Mesangial cell (primary cell): ENCODE data around the gene FAM131A. TPM values are rescaled to one million over a fixed set of nuclear protein-coding genes. Genes with fewer than 3 reads are reported as not detected.

Experiments
- total RNA-seq: library from RNA; depleted of rRNA; stranded (reverse); fragments of >200 nt; gene quantifications from 2 replicates; pipeline ENCODE4 v1.2.3, GENCODE V29; 2015

FAM131A gene, protein sequence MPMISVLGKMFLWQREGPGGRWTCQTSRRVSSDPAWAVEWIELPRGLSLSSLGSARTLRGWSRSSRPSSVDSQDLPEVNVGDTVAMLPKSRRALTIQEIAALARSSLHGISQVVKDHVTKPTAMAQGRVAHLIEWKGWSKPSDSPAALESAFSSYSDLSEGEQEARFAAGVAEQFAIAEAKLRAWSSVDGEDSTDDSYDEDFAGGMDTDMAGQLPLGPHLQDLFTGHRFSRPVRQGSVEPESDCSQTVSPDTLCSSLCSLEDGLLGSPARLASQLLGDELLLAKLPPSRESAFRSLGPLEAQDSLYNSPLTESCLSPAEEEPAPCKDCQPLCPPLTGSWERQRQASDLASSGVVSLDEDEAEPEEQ
- total RNA-seq: 15.6 and 19.6 TPM in 2 replicates

DNA sequence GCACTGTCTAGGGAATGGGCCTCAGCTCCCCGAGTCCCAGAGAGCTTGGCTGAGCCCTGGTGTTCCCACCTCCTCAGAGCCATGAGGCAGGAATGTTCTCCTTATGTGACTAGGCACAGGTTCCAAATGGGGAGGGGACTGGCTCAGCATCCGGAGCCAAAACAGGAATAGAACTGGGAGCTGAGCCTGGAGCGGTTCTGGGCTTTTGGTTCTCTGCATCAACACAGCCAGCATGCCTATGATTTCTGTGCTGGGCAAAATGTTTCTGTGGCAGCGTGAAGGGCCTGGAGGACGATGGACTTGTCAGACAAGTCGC is at the start of gene FAM131A:
FAM131A (plus strand) TSS at position 202 of the 316 bp plus-strand sequence; CDS start at position 233, 31 bp downstream.

DNA sequence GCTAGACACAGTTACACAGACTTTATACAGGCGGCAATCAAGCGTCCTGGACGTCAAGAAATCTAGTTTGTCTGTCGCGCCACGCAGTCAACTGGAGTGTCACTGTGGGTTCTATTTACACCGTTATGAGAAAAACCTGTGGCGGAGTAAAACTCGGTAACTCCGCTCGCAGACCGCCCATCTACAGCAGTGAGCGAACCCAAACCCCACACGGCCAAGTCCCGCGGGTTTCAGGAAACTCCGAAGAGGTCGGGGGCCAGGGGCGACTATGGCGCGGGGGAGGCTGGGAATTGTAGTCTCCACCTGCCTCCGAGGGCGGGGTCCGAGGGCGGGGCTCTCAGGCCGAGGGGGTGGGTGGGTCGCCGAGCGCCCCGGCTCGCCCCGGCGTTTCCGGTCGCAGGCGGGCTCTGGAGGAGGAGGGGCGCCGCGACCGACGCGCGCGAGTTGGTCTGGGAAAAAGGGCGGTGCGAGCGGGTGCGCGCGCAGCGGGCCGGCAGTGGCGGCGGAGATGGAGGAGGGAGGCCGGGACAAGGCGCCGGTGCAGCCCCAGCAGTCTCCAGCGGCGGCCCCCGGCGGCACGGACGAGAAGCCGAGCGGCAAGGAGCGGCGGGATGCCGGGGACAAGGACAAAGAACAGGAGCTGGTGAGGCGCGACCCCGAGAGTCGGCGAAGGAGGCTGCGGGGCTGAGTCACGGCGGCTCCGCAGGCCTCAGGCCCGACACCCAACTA is 38.5 kb upstream of the FAM131A start, which contains the start of gene PSMD2:
PSMD2 (plus strand) TSS at position 483 of the 729 bp plus-strand sequence; CDS start at position 509, 26 bp downstream.

DNA sequence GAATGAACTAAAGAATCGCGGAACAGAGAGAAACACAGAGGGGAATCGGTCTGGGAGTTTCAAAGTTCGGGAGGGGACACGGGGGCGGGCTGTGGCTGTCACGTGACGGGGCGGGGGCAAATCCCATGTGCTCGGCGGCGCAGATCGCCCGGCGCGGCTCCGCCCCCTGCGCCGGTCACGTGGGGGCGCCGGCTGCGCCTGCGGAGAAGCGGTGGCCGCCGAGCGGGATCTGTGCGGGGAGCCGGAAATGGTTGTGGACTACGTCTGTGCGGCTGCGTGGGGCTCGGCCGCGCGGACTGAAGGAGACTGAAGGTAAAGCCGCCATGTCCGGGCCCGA is 23.1 kb upstream of the FAM131A start, which contains the start of gene EIF4G1:
EIF4G1 (plus strand) TSS at position 244 of the 337 bp plus-strand sequence. CDS start 1,191 bp downstream, outside the sequence.

DNA sequence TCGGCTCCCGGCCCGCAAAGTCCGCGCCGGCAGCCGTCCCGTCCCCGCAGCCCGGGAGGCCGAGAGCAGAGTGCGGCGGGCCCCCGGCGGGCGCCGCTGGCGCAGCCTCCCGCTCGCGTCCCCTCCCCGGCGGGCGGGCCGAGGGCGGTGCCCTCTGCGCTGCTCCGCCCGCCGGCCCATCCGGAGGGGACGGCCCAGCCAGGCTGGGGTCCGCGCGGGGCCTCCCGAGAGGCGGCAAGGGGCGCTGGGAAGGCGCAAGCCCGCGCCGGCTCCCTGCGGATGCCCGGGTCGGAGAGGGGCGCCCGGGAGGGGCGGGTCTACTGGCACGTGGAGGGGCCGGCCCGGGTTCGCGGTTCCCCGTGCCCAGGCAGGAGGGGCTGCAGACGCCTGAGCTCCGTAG is 24.1 kb downstream of the FAM131A start, which contains the start of the genes CLCN2 and POLR2H:
CLCN2 (minus strand) TSS at position 74 of the 400 bp plus-strand sequence. CDS start 126 bp downstream, outside the sequence.
POLR2H (plus strand) TSS at position 179 of the 400 bp plus-strand sequence. CDS start 1,783 bp downstream, outside the sequence.

DNA sequence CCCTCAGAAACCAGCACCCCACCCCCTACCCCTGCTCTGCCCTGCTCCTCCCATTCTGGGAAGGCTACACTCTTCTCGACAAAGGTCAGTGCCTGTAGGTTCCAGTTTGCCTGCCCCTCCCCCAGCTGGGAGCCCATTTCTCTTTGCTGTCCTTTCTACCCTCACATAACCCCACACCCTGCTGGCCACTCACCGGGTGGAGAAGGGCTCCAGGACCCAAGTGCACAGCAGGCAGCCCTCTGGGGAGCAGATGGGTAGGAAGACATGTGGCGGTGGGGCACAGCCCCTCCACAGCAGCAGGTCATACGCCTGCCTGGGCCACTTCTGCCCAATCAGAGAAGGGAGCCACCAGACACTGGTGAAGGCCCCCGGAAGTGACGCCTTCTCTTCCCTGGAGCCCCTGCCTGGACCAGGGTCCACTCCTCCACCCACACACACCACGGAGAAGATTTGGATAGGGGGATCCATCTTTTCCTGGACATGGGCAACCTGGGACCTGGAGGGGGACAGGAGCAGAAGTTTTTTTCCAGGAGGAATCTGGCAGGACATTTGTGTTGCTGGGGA is 40.6 kb downstream of the FAM131A start, which contains the start of gene THPO:
THPO (minus strand) TSS at position 326 of the 564 bp plus-strand sequence. CDS start 1,948 bp downstream, outside the sequence.

DNA sequence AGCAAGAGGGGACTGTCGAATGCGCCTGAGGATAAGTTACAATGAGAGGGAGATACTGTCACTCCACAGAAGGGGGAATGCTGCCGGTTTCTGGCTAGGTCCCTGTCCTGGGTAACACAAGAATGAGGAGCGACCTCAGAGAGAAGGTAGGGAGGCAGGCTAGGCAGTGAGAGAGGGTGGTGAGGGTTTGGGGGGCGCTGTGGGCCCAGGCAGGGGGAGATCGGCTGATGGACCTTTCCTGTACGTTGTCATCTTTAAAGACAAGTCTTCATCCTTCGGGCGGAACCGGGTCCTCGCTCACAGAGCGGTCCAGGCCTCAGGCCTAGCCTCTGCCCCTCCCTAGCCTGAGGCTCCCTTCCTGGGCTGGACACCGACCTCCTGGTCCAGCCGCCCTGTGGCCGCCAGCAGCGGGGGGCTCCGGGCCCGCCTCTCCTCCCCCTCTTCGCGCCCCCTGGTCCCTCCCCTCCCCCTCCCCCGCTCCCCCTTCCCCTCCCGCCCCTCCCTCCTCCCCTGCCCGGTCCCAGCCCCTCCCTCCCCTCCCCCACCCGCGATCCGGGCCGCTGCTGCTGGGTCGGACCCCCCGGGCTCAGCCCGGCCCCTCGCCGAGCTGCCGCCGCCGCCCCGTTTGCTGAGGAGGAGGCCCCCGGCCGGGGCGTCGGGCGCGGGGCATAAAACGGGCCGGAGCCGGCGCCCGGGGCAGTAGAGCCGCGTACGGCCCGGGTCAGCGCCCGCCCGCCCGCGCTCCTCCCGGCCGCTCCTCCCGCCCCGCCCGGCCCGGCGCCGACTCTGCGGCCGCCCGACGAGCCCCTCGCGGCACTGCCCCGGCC is 42.2 kb downstream of the FAM131A start, which contains the start of gene CHRD:
CHRD (plus strand) TSS at position 697 of the 827 bp plus-strand sequence. CDS start 265 bp downstream, outside the sequence.

Other genes with a start within 250 kb of the FAM131A start
- gene HTR3E, start 240.5 kb upstream of the FAM131A start, total RNA-seq: not detected in 2 replicates
- gene EIF2B5, start 202.2 kb upstream of the FAM131A start, total RNA-seq: 21.8 and 30.5 TPM in 2 replicates
- gene DVL3, start 182.2 kb upstream of the FAM131A start, total RNA-seq: 42.0 and 79.0 TPM in 2 replicates
- gene AP2M1, start 162.7 kb upstream of the FAM131A start, total RNA-seq: 383 and 406 TPM in 2 replicates
- gene ABCF3, start 151.4 kb upstream of the FAM131A start, total RNA-seq: 40.4 and 79.1 TPM in 2 replicates
- gene VWA5B2, start 108.0 kb upstream of the FAM131A start, total RNA-seq: 0.13 TPM in 1 of 2 replicates, not detected in the other
- 64.1 and 67.6 TPM in 2 replicates for gene ALG3, start 88.6 kb upstream of the FAM131A start, total RNA-seq
- gene EEF1AKMT4, start 87.9 kb upstream of the FAM131A start, total RNA-seq: 6.2 and 7.2 TPM in 2 replicates
- gene CAMK2N2, start 76.0 kb upstream of the FAM131A start, total RNA-seq: 0.16 and 0.38 TPM in 2 replicates
- not detected in 2 replicates for gene ECE2, start 61.6 kb upstream of the FAM131A start, total RNA-seq
- 278 and 988 TPM in 2 replicates for gene PSMD2, start 38.4 kb upstream of the FAM131A start, total RNA-seq
- 314 and 479 TPM in 2 replicates for gene EIF4G1, start 23.0 kb upstream of the FAM131A start, total RNA-seq
- gene CLCN2, start 24.0 kb downstream of the FAM131A start, total RNA-seq: 3.9 and 4.1 TPM in 2 replicates
- 50.3 and 105 TPM in 2 replicates for gene POLR2H, start 24.1 kb downstream of the FAM131A start, total RNA-seq
- not detected in 2 replicates for gene THPO, start 40.6 kb downstream of the FAM131A start, total RNA-seq
- under 0.01 and 0.13 TPM in 2 replicates for gene CHRD, start 42.5 kb downstream of the FAM131A start, total RNA-seq
- gene EPHB3, start 224.2 kb downstream of the FAM131A start, total RNA-seq: 0.13 and 0.16 TPM in 2 replicates